Occipital lobe (tissue), 2 donors: Measurements from ENCODE around the gene JMJD7. TPM values are rescaled to one million over a fixed set of nuclear protein-coding genes. Genes with fewer than 3 reads are reported as not detected.

ENCODE experiments used
- DNase-seq: peaks from one replicate; lab custom pipeline; 2025; lab: John Stamatoyannopoulos, UW
- total RNA-seq: library from RNA; depleted of rRNA; stranded (reverse); fragments of >200 nt; gene quantifications from one replicate; pipeline ENCODE4 v1.2.3, GENCODE V29; 2014

JMJD7 gene
- total RNA-seq, 1 donor from 2014 or later: 3.0 TPM

GRCh38 chr15:41842229-41842628 is 14.3 kb downstream of the JMJD7 start:
- no peak for DNase-seq

- no peak for DNase-seq
Measured at GRCh38 chr15:41843571-41843970, 15.7 kb downstream of the JMJD7 start.

GRCh38 chr15:41844814-41845213 is 16.9 kb downstream of the JMJD7 start:
- DNase-seq: no peak

- no peak for DNase-seq
Measured at GRCh38 chr15:41847206-41847605, 19.3 kb downstream of the JMJD7 start.

- DNase-seq: no peak
Measured at GRCh38 chr15:41847981-41848380, 20.1 kb downstream of the JMJD7 start.

- no peak for DNase-seq
Measured at GRCh38 chr15:41848631-41849030, 20.7 kb downstream of the JMJD7 start.

DNA sequence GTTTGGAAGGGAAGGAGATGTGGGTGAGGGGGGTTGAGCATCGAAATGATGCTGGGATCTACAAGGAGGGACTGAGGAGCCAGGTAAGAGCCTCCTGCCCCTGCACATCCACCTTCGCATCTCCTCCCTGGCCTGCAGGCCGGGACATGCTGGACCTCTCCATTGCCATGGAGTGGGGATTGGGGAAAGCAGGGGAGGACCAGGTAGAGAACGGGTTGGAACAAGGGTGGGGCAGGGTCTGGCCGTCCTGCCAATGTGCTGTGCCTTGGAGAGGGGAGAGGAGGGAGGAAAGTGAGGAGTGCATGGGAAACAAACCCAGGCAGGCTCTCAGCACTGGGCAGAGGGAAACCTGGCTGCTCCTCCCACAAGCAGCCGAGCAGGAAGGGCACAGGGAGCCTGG is 21.3 kb downstream of the JMJD7 start:
- no peak for DNase-seq

GRCh38 chr15:41849861-41850260 is 22.0 kb downstream of the JMJD7 start:
- no peak for DNase-seq

DNA sequence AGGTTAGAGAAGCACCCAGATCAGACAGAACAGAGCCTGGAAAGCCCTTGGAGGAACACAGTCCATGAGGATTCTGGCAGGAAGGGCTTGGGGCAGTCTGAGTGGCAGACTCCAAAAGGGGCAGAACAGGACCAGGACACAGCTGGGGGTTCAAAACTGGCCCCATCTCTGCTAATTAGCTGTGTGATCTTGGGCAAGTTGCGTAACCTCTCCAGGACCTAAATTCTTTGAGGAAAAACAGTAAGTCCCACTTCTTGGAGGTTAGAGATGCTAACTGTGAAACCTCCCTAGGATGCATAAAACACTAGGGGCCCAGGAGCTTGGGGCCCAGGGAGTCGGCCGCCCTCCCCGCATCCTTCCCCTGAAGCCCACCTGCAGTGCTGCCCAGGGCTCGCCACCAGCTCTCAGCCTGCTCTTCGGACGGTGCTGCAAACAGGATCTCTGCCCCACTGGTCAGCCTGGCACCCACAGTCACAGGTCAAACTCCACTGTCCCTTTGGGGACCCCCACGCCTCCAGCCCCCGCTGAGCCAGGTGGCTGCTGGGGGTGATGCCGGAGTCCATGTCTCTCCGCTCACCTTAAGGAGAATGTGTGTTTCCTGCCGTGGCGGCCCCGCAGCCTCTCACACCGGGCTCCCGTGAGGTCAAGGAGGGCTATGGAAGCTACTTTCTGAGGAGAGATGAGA is 22.7 kb downstream of the JMJD7 start:
- no peak for DNase-seq

GRCh38 chr15:41851167-41851523 is 23.3 kb downstream of the JMJD7 start:
- no peak for DNase-seq

DNA sequence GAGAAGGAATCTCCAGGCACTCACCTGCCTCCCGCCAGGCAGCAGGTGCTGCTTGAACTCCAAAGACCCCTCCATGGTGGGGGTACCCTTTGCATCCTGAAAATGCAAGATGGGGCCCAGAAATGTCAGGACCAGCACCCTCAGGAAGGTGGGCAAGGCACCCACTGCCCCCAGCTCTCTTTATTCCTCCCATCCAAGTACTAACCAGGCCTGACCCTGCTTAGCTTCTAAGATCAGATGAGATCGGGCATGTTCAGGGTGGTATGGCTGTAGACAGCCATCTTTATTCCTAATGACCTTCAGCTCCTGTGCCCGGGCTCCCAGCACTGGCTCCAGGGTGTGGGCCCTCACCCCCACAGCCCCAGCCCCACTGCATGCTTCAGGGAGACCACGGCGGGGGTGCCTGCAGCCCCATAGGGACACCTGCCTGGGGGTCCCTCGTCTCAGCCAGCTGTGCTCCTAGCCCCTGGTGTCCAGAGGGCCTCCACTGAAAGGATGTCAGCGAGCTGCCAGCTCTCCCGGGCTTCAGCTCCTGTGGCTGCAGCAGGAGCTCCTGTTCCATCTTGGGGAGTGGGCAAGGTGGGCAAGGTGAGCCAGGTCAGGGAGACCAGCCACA is 24.0 kb downstream of the JMJD7 start:
- DNase-seq: no peak

- DNase-seq: no peak
Measured at GRCh38 chr15:41852736-41853590, 25.1 kb downstream of the JMJD7 start.

DNA sequence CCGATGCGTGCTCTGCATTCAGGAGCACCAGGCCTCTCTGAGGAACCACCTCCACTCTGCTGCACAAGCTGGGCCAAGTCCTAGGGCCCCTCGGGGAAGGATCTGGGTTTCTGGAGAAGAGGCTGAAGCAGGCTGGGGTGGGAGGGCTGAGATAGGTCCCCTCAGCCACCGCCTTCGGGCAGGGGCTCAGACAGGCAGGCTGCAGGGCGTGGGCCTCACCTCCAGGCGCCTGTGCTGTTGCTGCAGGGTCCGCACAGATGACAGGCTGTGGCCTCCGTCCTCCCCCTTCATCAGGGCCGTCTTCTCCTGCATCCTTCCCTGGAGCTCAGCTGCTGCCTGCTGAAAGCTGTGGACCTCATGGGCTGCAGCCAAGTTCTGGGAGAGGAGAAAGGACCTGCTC is 25.9 kb downstream of the JMJD7 start:
- no peak for DNase-seq

GRCh38 chr15:41854443-41854842 is 26.6 kb downstream of the JMJD7 start:
- no peak for DNase-seq

DNA sequence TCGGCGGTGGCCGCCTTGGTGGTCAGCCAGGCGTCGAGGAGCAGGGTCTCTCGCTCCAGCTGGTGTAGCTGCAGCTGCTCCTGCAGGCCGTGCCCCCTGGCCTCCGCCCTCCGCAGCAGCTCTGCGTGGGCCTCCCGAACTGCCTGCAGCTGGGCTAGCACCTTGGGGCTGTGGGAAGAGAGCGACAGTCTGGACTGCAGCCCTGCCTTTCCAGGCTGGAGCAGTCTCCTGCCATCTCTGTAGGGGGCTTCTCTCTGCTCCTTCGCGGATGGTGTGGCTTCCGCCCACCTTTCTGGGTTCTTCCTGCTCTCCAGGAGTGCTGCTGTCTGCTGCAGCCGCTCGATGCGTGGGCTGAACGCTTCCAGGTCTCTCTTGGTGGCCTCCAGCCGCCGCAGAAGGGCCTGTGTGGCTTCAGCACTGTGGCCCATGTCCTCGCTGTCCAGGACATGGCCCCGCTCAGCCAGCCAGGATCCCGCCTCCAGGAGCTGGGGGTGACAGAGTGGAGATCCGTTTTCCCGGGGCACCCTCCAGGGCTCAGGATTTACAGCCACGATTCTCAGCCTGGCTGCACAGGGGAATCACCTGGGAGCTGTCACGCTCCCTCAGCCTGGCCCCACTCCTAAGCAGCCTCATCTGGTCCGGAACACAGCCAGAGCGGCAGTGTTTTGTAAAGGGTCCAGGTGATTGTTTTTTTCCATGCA is 27.5 kb downstream of the JMJD7 start:
- DNase-seq: no peak

DNA sequence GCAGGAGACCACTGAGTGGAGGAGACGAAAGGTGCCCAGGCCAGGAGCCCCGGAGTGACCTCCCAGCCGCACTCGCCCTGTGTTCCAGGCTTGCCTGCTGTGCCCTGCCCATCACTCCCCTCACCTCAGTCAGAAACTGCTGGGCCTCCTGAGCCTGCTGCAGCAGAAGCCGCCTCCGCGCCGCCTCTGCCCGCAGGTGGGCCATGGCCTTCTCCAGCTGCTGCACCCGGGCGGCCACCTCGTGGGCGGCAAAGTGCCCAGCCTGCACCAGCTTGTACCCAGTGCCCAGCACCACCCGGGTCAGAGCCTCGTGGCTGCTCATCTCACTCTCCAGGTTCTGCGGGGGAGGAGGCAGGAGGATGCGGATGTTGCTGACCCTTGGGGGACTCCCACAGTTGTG is 28.4 kb downstream of the JMJD7 start:
- no peak for DNase-seq

- DNase-seq: no peak
Measured at GRCh38 chr15:41856716-41857115, 28.8 kb downstream of the JMJD7 start.

- DNase-seq: no peak
Measured at GRCh38 chr15:41857316-41857715, 29.4 kb downstream of the JMJD7 start.

DNA sequence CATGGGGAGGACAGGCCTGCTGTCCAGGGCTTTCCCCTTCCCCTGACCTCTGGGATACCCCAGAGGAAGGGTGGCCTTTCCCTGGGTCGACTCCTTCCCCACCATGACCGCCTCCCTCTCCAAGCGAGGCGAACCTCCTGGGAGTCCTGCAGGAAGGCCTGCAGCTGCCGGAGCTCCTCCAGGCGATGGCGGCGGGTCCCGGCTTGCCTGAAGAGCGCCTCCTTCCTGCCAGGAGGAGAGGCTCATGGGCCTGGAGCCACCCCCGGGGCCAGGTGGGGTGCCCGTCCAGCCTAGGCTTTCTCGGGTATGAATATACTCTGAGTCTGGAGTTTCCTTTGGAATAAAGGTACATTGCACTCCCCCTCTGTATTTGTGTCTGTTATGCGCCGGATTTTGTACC is 30.9 kb downstream of the JMJD7 start:
- DNase-seq: no peak

GRCh38 chr15:41860049-41860828 is 32.3 kb downstream of the JMJD7 start:
- no peak for DNase-seq

- DNase-seq: no peak
Measured at GRCh38 chr15:41861736-41862356, 34.0 kb downstream of the JMJD7 start.
